ENCODE data around the gene PEAR1. TPM values are rescaled to one million over a fixed set of nuclear protein-coding genes. Genes with fewer than 3 reads are reported as not detected.

Gene PEAR1
- total and polyA plus RNA-seq, 2 of the 4 experiments (the other 2 are of a cell fraction): 2.0 to 44.4 TPM

DNA sequence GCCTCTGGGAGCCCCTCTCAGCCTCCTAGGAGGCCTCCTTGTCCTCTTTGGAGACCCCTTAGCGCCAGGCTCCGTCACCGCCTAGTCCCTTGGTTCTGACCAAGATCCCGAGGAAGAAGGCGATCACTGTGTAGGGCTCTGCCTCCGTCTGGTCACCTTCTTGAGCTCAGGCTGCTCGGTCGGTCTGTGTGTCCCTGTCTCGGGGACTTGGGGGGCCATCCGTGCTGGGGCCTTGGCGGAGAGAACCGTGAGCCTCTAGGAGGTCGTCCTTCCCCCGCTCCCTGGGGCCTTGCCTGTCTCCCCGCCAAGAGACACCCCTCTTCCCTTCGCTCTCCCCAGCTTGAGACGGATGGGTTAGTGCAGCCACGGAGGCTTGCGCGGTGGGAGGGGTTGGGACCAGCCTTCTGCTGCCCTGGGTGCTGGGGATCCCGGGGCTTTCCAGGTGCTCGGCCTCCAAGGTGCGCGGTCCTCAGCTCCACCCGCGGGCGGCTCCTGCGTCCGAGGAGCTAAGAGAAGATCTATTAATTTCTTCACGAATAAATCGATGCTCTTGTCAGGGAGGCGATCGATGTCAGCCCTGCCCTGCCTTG, 33.9 kb upstream of the PEAR1 start:
- no peak overlapping the region for H3K56ac ChIP-seq (ENCODE audit: extremely low read depth, insufficient read depth, low read length)
- no peak overlapping the region for H2BK120ac ChIP-seq (ENCODE audit: low read depth, low read length)
- H3K9me3 ChIP-seq (ENCODE audit: control insufficient read depth, insufficient read depth, low read length): no peaks in the 10 kb centered on the region
- peak; percentile 37 for ATAC-seq (ENCODE audit: low read depth)
- H3K27ac ChIP-seq (ENCODE audit: insufficient read depth, low read length): no peak overlapping the region
- no peak overlapping the region for H2AK5ac ChIP-seq (ENCODE audit: low read depth, low read length)
- no peak overlapping the region for H3K18ac ChIP-seq (ENCODE audit: low read depth, low read length)
- BruUV-seq (replicated peaks): no TSS peak
- peak overlapping the region; percentile 16 for H2AK9ac ChIP-seq (replicated peaks; ENCODE audit: low read depth, low read length, poor library complexity)
- peaks cover 4% of the 10 kb centered on the region; the same call in 1 of the 2 replicates for H3K4me1 ChIP-seq (ENCODE audit: control insufficient read depth, insufficient read depth, low read length)
- dilution Hi-C loops (cut with HindIII; ENCODE audit: low sequenced_read_pairs, unreplicated experiment): no loop called here
- H2BK15ac ChIP-seq (ENCODE audit: low read depth, low read length): no peak overlapping the region
- in situ Hi-C loops (cut with MboI; ENCODE audit: low sequenced_read_pairs): no loop called here
- no peaks in the 10 kb centered on the region for H3K9me1 ChIP-seq (ENCODE audit: insufficient read depth, low read length)
- H3K4ac ChIP-seq (ENCODE audit: low read depth, low read length): no peak overlapping the region
- peak overlapping the region; percentile 13; the same call in 1 of the 2 replicates for H3K4me3 ChIP-seq (ENCODE audit: insufficient read depth, low read depth, low read length)
- H4K5ac ChIP-seq (ENCODE audit: low read depth, low read length): no peak overlapping the region
- no peak for DNase-seq
- 12% methylated on average over 14 of the region's 33 CpGs; no CpG with 5 or more reads in 1 of the 2 experiments for WGBS, 2 experiments (ENCODE audit: extremely low coverage in 2 of 2, insufficient read length in 1 of 2)
- intact Hi-C loops (cut with micrococcal nuclease): loop anchor here (1.0 kb wide), 3 partner anchors 62 to 170 kb away; no protein-coding TSS in a partner anchor
- CTCF ChIA-PET: interaction anchor here (0.7 to 3.6 kb wide), 21 partner anchors 11 to 212 kb away, joined by 3 to 28 read pairs (median 4); partner anchors contain the start of genes ISG20L2 and METTL25B
- TF ChIP-seq RFX5 (IDR thresholded peaks at IDR 0.05; ENCODE audit: low read depth, low read length): no peak
- TF ChIP-seq SMC3 (IDR thresholded peaks at IDR 0.05; ENCODE audit: low read depth, low read length): no peak
- TF ChIP-seq POLR2A (IDR thresholded peaks at IDR 0.05; ENCODE audit: low read depth, low read length): no peak
- TF ChIP-seq MAZ (IDR thresholded peaks at IDR 0.05; ENCODE audit: borderline replicate concordance, low read depth, low read length): no peak
- TF ChIP-seq RCOR1 (IDR thresholded peaks at IDR 0.05; ENCODE audit: insufficient replicate concordance, low read length): no peak
- TF ChIP-seq, protein P1, sequence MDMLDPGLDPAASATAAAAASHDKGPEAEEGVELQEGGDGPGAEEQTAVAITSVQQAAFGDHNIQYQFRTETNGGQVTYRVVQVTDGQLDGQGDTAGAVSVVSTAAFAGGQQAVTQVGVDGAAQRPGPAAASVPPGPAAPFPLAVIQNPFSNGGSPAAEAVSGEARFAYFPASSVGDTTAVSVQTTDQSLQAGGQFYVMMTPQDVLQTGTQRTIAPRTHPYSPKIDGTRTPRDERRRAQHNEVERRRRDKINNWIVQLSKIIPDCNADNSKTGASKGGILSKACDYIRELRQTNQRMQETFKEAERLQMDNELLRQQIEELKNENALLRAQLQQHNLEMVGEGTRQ (IDR thresholded peaks at IDR 0.05; ENCODE audit: low read depth, low read length): no peak
- no peak for TF ChIP-seq FOS (IDR thresholded peaks at IDR 0.05; ENCODE audit: low read depth, low read length)
- 0 out of 2 replicates have a peak overlapping the region, but pooled peaks have one; percentile 16 for H3K23ac ChIP-seq (ENCODE audit: low read depth, low read length)
- H3K27me3 ChIP-seq (ENCODE audit: control insufficient read depth, insufficient read depth, low read length): peaks cover 85% of the 10 kb centered on the region
- peak overlapping the region; percentile 72 for H3K4me2 ChIP-seq (ENCODE audit: low read depth, low read length)
- no peak overlapping the region for H2BK5ac ChIP-seq (ENCODE audit: low read depth, low read length, poor library complexity, severe bottlenecking)
- H2AFZ ChIP-seq (replicated peaks; ENCODE audit: low read length, poor library complexity): peak overlapping the region; percentile 73
- H3K9ac ChIP-seq (ENCODE audit: low read depth, low read length): no peak overlapping the region
- no peak overlapping the region for H3K14ac ChIP-seq (replicated peaks; ENCODE audit: low read depth, low read length)
- 0 out of 2 replicates have a peak, but pooled peaks cover 9% of the 10 kb centered on the region for H4K20me1 ChIP-seq (ENCODE audit: insufficient read depth, low read length)
- H4K91ac ChIP-seq (ENCODE audit: insufficient read depth, low read depth, low read length): no peak overlapping the region
- no peak overlapping the region for H2BK20ac ChIP-seq (ENCODE audit: low read depth, low read length)
- H3K36me3 ChIP-seq (ENCODE audit: control insufficient read depth, insufficient read depth, low read length): no peaks in the 10 kb centered on the region
- POLR2A ChIA-PET (ENCODE audit: unreplicated experiment): interaction anchor here (0.6 kb wide), 1 partner anchor 34 kb away, joined by 3 read pairs; no protein-coding TSS in a partner anchor
- H4K8ac ChIP-seq (ENCODE audit: low read depth in 2 of 2, low read length in 2 of 2): no peak overlapping the region
- H3K79me1 ChIP-seq (ENCODE audit: low read depth in 1 of 2, low read length in 2 of 2): no peaks in the 10 kb centered on the region

Data from IMR-90 (cell line).